Measurements from ENCODE around the gene BAHCC1. TPM values are rescaled to one million over a fixed set of nuclear protein-coding genes. Genes with fewer than 3 reads are reported as not detected.

BAHCC1 gene
- total RNA-seq, 2 donors from 2014 or later: 11.4 to 28.9 TPM

DNA sequence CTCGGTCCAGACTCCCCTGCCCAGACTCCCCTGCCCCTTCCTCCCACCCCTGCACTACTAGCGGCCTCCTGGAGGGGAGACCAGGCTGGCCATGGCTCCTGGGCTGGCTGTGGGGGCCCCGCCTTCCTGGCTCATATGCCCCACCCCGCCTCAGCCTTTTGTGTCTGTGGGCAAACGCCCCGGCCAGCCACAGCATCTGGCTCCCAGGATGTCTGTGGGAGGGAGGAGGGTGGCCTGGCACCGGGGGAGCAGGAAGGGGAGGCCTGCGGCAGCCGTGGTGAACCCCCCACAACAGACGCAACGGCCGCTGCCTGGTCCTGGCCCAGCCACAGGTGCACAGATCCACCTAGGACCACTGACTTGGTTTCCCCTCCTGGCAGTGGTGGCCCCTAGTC is 32.9 kb downstream of the BAHCC1 start:
- H3K9me3 ChIP-seq: no peaks in the 10 kb centered on the region
- H3K4me3 ChIP-seq: no peak overlapping the region
- no peaks in the 10 kb centered on the region for H3K27me3 ChIP-seq (replicated peaks; ENCODE audit: insufficient read depth)
- TF ChIP-seq POLR2A (IDR thresholded peaks at IDR 0.05): no peak
- TF ChIP-seq POLR2AphosphoS5 (IDR thresholded peaks at IDR 0.05): no peak
- no peak for TF ChIP-seq CTCF (IDR thresholded peaks at IDR 0.05)
- peaks cover 27% of the 10 kb centered on the region for H3K4me1 ChIP-seq (replicated peaks)
- WGBS: 47% methylated on average over 12 of the region's 12 CpGs
- H3K27ac ChIP-seq: peak overlapping the region in 1 of 2 donors; percentile 4
- intact Hi-C loops (cut with DNase I): no loop called here
- H3K36me3 ChIP-seq: no peaks in the 10 kb centered on the region
- DNase-seq (ENCODE audit: low spot score): no peak

- Histone ChIP-seq H3K4me1 (replicated peaks) (peaks cover 27% of the 10 kb centered on the region), H3K36me3 (no peaks in the 10 kb centered on the region), H3K27me3 (replicated peaks; ENCODE audit: insufficient read depth) (no peaks in the 10 kb centered on the region), H3K4me3 (no peak overlapping the region), H3K27ac (no peak overlapping the region), H3K9me3 (no peaks in the 10 kb centered on the region)
- DNase-seq (ENCODE audit: low spot score): no peak
- TF ChIP-seq POLR2AphosphoS5 (IDR thresholded peaks at IDR 0.05): no peak
- TF ChIP-seq POLR2A (IDR thresholded peaks at IDR 0.05): no peak
- intact Hi-C loops (cut with DNase I): no loop called here
- WGBS: 64% methylated on average over 11 of the region's 11 CpGs
Observed at GRCh38 chr17:81428516-81428915, 33.3 kb downstream of the BAHCC1 start.

GRCh38 chr17:81428948-81429774 is 33.9 kb downstream of the BAHCC1 start:
- whole genome bisulfite sequencing: 14% methylated on average over 36 of the region's 41 CpGs
- intact Hi-C loops (cut with DNase I): no loop called here
- Histone ChIP-seq H3K9me3 (no peaks in the 10 kb centered on the region), H3K27ac (no peak overlapping the region), H3K36me3 (no peaks in the 10 kb centered on the region), H3K4me1 (replicated peaks) (peaks cover 27% of the 10 kb centered on the region), H3K27me3 (replicated peaks; ENCODE audit: insufficient read depth) (no peaks in the 10 kb centered on the region), H3K4me3 (no peak overlapping the region)
- peak; percentile 82 for DNase-seq (ENCODE audit: low spot score)
- TF ChIP-seq POLR2AphosphoS5 (IDR thresholded peaks at IDR 0.05) (peak; percentile 74), POLR2A (IDR thresholded peaks at IDR 0.05) (no peak), CTCF (IDR thresholded peaks at IDR 0.05) (no peak)

DNA sequence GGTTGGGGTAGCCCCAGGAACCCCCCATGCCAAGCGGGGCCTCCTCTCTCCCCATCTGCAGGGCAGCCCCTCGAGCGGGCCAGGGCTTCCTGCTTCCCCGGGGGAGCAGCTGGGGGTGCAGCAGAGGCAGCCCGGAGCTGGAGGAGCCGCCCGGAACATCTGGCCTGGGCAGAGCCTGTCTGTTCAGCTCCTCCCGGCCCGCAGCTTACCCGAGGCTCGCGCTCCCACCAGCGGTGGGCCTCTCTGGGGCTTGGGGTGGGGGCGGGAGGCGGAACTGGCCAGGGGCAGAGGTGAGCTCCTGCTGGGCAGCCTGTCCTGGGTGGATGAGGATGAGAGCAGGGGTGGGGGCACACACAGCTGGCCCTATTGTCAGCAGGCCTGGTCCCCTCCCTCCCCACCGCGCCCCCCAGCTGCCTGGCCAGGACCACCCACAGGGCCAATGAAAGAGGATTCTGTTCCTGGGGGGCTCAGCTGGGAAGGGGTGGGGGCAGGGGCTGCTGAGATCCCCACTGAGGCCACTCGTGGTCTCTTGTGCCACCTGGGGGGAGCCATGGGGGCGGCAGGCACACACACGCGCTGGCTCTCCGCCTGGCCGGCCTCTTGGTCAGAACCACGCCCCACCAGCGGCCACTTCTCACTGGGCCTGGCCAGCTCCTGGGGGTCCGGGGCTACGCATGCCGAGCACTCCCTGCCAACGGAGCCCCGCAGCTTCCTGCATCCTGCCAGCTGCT is 34.7 kb downstream of the BAHCC1 start:
- intact Hi-C loops (cut with DNase I): no loop called here
- no peaks in the 10 kb centered on the region for H3K9me3 ChIP-seq
- no peak overlapping the region for H3K27ac ChIP-seq
- peaks cover 27% of the 10 kb centered on the region for H3K4me1 ChIP-seq (replicated peaks)
- TF ChIP-seq POLR2A (IDR thresholded peaks at IDR 0.05): no peak
- no peak for TF ChIP-seq CTCF (IDR thresholded peaks at IDR 0.05)
- no peak for TF ChIP-seq POLR2AphosphoS5 (IDR thresholded peaks at IDR 0.05)
- H3K4me3 ChIP-seq: no peak overlapping the region
- 40% methylated on average over 20 of the region's 30 CpGs for WGBS
- no peaks in the 10 kb centered on the region for H3K36me3 ChIP-seq
- H3K27me3 ChIP-seq (replicated peaks; ENCODE audit: insufficient read depth): no peaks in the 10 kb centered on the region
- no peak for DNase-seq (ENCODE audit: low spot score)

- H3K4me3 ChIP-seq: no peak overlapping the region
- no peaks in the 10 kb centered on the region for H3K27me3 ChIP-seq (replicated peaks; ENCODE audit: insufficient read depth)
- 94% methylated on average over 24 of the region's 25 CpGs for WGBS
- no peak for DNase-seq (ENCODE audit: low spot score)
- no peaks in the 10 kb centered on the region for H3K36me3 ChIP-seq
- intact Hi-C loops (cut with DNase I): no loop called here
- no peak overlapping the region for H3K27ac ChIP-seq
- TF ChIP-seq POLR2A (IDR thresholded peaks at IDR 0.05): no peak
- no peak for TF ChIP-seq CTCF (IDR thresholded peaks at IDR 0.05)
- no peak for TF ChIP-seq POLR2AphosphoS5 (IDR thresholded peaks at IDR 0.05)
- peaks cover 35% of the 10 kb centered on the region for H3K4me1 ChIP-seq (replicated peaks)
- H3K9me3 ChIP-seq: no peaks in the 10 kb centered on the region
Observed at GRCh38 chr17:81431545-81432482, 36.6 kb downstream of the BAHCC1 start.

All from prostate gland (tissue), 2 donors.